ENCODE results near the gene SAP30L.

Gene SAP30L

GRCh38 chr5:154479944-154480750 is 34.4 kb downstream of the SAP30L start:
- DNase-seq (ENCODE audit: low read depth, low spot score): no peak

DNA sequence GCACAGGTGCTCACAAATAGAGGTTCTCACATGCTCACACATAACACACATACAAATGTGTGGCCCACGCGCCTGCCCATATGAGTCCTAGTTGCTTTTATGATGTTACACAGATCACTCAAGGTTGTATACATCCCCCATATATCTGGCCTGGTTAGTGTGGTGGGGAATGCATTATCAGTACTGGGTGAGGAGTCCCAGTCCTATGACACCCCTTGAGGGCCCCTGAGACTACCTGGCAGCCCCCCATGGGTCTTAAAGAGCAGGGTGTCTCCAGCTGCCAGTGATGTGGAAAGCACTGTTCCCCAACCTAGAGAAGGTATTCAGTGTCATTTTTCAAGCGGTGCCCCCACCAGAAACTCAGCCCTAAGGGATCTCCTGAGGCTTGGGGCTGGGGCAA is 35.0 kb downstream of the SAP30L start:
- no peak for DNase-seq (ENCODE audit: low read depth, low spot score)

DNA sequence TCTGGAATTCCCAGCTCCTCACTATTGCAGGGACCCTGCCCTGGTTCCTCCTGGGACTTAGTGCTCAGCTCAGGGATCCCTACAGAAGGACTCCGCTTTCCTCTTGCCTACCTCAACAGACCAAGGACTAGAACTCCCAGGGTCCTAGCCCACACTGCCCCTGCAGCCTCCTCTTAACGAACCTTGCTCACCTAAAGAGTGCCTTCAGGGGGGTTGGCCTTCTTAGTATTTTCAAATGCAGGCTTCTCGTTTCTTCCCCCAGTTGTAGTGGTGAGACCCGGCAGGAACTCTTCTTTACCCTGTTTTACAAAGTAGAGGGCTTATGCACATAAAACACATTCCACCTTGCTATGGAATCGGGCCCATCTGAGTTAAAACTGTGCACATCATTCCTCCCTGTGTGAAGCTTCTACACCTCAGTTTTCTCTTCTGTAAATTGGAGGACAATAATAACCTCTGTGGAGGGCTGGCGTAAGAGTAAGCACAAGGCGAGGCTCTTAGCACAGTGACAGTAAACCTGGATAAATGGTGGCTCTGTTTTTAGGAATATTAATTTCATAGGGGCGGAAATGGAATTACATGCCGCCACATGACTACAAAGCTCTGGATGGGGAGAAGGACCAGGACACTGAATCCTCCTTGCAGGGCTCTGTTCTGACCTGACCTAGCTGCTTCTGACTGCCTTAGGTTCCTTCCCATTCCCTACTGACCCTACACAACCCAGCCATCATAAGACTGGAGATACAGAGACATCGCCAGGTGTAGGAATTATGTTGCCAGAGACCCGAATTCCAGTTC is 36.0 kb downstream of the SAP30L start:
- DNase-seq (ENCODE audit: low read depth, low spot score): no peak

DNA sequence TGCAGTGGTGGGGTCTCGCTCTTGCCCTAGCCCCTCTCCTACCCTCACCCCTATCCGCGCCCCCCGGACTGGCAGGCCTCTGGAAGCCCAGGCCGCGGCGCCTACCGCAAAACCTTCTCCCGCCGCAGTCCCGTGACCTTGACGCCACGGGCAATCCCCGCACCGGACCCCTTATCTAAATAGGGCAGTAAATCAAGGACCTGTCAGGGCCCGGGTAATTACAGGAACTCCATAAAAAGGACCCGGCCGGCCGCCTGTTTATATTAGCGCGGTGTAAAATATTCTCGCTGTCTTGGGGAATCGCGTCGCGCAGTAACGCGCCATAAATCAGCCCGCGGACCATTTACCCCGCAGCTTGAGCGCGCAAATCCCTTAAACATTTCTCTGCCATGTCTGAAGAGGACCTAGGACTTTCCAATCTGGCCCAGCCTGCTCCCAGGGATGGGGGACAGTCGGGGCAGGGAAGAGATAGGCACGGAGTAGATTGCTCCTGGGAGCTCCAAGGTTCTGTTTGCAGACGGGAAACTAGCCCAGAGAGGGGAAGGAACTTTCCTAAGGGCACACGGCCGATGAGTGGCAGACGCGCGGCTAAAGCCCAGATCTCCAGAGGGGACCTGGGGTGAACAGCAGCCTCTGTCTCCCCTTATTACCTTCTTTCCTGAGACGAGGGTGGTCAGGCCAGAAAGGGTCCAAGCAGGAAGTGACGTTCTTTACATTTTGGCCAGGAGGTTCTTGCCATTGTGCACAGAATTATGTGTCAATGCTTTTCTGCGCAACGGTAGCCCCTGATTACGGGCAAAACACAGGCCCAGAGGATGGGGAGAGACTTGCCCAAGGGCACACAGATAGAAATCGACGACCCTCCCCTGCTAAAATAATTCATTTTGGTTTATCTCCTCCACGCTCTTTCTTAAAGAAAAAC is 37.0 kb downstream of the SAP30L start:
- DNase-seq (ENCODE audit: low read depth, low spot score): no peak

DNA sequence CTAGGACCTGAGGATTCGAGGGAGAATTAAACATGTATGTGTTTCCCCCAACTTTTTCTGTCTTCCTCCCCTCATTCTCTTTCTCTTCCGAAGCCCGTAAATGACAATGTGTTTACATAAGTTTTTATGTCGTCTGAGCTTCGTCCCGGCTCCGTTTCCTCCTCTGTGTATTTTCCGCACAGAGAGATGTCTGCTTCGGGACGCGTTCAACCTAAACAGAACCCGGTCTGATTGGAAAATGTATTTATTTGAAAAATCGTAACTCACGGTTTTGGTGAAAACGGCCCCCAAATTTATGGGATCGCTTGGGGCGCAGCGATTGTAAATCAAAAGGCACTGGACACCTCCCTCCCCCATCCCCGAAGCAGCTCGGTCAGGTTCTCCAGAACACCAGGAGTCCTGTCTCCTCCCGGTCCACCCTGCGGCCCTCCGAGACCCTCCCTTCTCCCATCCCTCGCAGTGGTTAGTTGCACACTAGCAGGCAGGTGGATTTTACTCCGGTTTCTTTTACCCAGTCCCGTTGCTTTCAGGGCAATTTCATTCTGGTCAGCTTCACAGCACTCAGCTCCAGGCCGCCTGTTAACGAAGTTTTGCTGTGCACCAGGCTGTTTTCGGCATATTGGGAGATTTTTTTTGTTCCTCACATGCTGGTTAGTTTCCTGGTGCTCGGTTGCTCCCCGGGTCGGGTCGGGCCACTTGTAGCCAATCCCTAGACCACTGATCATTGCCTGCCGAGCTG is 38.0 kb downstream of the SAP30L start:
- DNase-seq (ENCODE audit: low read depth, low spot score): no peak

GRCh38 chr5:154484393-154485095 is 38.7 kb downstream of the SAP30L start:
- no peak for DNase-seq (ENCODE audit: low read depth, low spot score)

DNA sequence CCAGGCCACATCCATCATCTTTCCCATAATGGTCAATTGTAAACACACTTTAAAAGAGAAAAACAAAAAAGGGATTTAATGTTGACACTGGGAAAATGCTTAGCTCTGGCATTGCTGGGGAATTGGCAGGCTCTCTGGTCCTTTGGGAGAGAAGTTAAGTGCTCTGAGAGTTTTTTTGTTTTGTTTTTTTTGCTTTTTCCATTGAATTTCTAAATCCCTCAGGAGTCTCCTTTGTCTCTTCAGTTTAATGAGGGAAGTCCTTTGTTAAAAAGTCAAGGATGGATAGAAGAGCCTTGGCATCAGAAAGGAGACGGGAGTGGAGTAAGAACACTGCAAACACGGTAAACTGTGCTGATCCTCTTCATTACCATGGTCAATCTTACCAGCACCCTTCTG is 39.3 kb downstream of the SAP30L start:
- no peak for DNase-seq (ENCODE audit: low read depth, low spot score)

DNA sequence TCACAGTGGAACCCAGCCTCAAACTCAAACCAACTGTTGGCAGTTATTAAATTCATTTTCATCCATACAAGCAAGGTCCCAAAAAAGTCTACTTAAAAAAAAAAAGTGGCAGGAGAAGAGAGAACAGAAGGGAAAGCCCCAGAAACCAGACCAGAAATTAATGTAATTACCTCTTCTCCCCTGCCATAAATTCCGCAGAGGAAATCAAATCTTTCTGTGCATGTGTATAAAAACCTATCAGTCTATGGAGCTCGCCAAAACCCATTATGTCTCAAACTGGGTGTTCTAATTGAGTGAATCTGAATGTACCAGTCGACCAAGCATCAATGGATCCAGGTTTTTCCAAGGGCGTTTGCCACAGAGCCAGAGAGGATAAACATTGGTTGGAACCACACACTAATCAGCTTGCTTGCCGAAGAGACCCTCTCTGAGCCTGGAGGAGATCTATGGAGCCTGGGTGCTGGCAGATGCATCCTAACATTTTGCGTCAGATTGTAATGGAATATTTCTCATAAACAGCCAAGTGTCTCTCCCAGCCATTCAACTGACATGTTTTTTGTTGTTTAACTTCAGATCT is 40.1 kb downstream of the SAP30L start:
- DNase-seq (ENCODE audit: low read depth, low spot score): no peak

DNA sequence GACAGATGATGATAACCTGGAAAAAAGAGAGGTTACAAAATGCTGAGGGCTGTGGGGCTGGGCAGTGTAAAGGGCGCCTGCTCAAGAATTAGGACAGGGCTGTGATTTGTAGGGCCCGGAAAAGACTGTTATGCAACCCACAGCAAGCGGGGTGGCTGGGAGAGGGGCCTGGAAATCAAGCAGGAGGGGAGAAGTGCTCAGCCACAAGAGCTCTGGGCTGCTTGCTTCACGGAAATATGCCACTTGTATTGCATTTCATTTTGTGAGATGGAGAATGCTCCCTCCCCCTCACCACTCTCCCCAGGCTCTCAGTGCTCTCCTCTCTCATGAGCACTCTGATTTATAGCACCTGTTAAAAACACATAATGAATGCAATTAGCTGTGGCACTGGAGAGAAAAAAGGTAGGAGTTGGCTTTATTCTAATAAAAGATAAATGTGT is 40.6 kb downstream of the SAP30L start:
- DNase-seq (ENCODE audit: low read depth, low spot score): no peak

DNA sequence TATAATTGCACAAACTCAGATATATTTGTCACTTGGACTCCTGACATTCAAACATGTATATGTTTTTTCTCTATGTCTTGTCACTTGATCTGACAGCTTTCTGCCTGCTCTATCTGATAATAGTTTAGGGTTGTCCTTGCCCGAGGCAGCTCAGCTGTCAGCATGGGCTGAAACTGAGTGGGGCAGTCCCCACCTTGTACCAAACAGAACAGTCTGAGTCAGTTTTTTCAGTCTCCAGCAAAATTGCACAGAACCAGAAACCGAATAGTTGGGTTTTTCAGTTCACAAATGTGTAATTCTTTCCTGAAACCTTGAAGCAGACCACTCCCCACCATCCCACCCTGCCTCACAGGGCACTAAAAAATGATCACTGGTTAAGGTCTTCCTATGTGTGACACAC is 41.7 kb downstream of the SAP30L start:
- no peak for DNase-seq (ENCODE audit: low read depth, low spot score)

GRCh38 chr5:154491941-154492340 is 46.1 kb downstream of the SAP30L start:
- no peak for DNase-seq (ENCODE audit: low read depth, low spot score)

DNA sequence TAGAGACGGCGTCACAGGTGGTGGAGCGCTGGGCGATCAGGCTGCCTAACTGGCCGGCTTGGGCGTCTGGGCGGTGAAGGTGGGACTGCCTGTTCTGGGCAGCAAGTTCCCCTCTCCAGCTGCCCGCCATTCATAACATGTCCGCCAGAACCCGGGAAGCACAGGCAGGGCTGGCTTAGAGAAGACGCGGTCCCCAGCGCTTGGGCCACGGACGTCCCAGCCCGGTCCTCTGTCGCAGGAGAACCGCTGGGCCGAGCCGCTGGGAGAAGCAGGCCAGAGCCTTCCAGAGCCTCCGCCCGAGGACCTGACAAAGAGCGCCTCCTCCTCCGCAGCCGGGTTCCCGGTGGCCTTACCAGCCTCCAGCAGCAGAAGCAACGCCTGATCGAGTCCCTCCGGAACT is 47.5 kb downstream of the SAP30L start:
- DNase-seq (ENCODE audit: low read depth, low spot score): no peak

DNA sequence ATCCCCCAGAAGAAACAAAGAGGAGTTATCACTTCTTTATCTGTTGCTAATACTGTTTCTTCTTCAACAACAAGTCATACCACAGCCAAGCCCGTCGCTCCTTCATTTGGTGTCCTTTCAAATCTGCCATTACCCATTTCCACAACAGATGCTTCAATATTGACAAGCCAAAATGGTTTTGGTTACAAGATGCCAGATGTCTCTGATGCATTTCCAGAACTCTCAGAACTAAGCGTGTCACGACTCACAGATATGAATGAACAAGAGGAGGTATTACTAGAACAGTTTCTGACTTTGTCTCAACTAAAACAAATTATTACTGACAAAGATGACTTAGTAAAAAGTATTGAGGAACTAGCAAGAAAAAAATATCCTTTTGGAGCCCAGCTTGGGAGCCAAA is 48.2 kb downstream of the SAP30L start:
- DNase-seq (ENCODE audit: low read depth, low spot score): no peak

- no peak for DNase-seq (ENCODE audit: low read depth, low spot score)
Measured at GRCh38 chr5:154498591-154498990, 52.8 kb downstream of the SAP30L start.

- no peak for DNase-seq (ENCODE audit: low read depth, low spot score)
Measured at GRCh38 chr5:154498994-154499393, 53.2 kb downstream of the SAP30L start.

DNA sequence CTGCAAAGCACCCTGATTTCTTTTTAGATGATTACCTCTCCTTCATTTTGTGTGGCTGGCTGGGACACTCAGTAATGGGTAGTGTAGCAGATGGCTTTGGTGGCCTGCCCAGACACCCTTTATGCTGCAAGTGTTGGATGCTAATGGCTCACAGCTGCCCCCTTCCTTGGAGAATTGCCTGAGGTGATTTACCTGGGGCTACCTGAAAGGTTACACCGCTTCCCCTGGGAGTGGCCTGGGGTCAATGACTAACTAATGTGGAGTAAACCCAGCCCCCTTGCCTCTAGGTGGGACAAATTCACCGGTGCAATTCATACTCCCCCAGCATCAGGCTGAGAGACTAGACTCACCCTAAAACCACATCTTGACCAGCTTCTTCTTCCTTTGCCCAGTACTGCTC is 55.8 kb downstream of the SAP30L start:
- DNase-seq (ENCODE audit: low read depth, low spot score): no peak

GRCh38 chr5:154502180-154502579 is 56.4 kb downstream of the SAP30L start:
- DNase-seq (ENCODE audit: low read depth, low spot score): no peak

- DNase-seq (ENCODE audit: low read depth, low spot score): no peak
Measured at GRCh38 chr5:154503698-154504039, 57.9 kb downstream of the SAP30L start.

- no peak for DNase-seq (ENCODE audit: low read depth, low spot score)
Measured at GRCh38 chr5:154505567-154505966, 59.8 kb downstream of the SAP30L start.

DNA sequence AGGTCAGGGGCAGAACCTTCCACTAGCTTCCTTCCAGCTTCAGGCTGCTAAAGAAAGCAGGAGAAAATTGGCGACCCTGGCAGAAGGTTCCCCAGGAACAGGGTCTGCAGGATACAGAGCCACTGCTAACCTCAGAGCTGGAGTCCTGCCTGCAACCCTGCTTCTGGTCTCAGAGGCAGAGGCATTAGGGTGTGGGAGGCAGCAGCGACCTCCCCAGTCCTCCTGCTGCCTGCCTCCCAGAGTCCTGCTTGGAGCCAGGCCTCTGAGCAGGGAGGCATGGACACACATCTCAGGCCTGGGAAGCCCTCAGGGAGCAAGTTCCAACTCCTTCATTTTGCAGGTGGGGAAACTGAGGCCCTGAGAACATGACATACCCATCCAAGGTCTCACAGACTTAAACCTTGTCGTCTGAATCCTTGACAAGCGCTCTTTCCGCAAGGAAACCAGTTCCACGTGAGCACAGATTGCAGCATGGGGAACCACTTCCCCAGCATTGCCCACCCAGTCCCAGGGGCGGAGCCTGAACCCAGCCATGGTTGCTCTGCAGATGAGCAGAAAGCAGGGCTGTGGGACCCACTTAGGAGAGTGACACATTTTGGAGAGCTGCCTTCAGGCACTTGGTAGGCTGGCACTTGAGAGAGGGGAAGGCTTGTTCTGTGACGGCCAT is 60.4 kb downstream of the SAP30L start:
- DNase-seq (ENCODE audit: low read depth, low spot score): no peak
